AG04450 (cell line): ENCODE results near the gene SESTD1. TPM values are rescaled to one million over a fixed set of nuclear protein-coding genes. Genes with fewer than 3 reads are reported as not detected.

ENCODE experiments used
- CTCF ChIA-PET: fragments of 300-600, 350-600 bp; formaldehyde crosslinking; extraction: SDS; loops from one replicate; lab custom pipeline; 2022; ENCODE audit warnings: antibody characterized with exemption, inconsistent platforms; lab: Charles Lee
- POLR2A ChIA-PET: fragments of 350-600 bp; formaldehyde crosslinking; extraction: SDS; loops from one replicate; lab custom pipeline; 2021; ENCODE audit warnings: antibody characterized with exemption, inconsistent platforms; lab: Yijun Ruan, JAX
- DNase-seq: peaks from one replicate; pipeline ENCODE4 v3.0.0-alpha.2; 2011; ENCODE audit warnings: low read depth, low spot score
- H3K27ac ChIP-seq: one replicate; pipeline ENCODE4 v1.5.1; 2012; ENCODE audit warnings: low read depth, low read length, control low read depth
- H3K27me3 ChIP-seq: one replicate; pipeline ENCODE4 v1.6.0; 2012; ENCODE audit warnings: low read length; ENCODE audit not compliant: control insufficient read depth, insufficient read depth
- H3K4me3 ChIP-seq: 2 replicates; pipeline ENCODE4 v1.5.1; 2011; ENCODE audit warnings: mild to moderate bottlenecking, low read depth, low read length, control low read depth
- H3K9me3 ChIP-seq: 2 replicates; pipeline ENCODE4 v1.5.1; 2012; ENCODE audit warnings: low read length; ENCODE audit not compliant: control insufficient read depth, insufficient read depth
- CTCF ChIP-seq: IDR thresholded peaks from 2 replicates; pipeline ENCODE4 v1.5.1; 2011; ENCODE audit warnings: low read depth, low read length, control low read depth, inconsistent platforms
- polyA plus RNA-seq: library from polyadenylated mRNA; depleted of rRNA; stranded (reverse); fragments of >200 nt; gene quantifications from 2 replicates; pipeline ENCODE4 v1.2.3, GENCODE V29; 2011

SESTD1 gene
- polyA plus RNA-seq, 1 experiment: 24.3 TPM

GRCh38 chr2:179304424-179304823, 39.8 kb upstream of the SESTD1 start:
- no peak overlapping the region for H3K27ac ChIP-seq
- H3K27me3 ChIP-seq: peaks cover 4% of the 10 kb centered on the region
- TF ChIP-seq CTCF: no peak
- ChIA-PET POLR2A (no interaction called here), CTCF (no interaction called here)
- no peak overlapping the region for H3K4me3 ChIP-seq
- no peaks in the 10 kb centered on the region for H3K9me3 ChIP-seq
- DNase-seq: no peak

GRCh38 chr2:179302764-179303571, 38.3 kb upstream of the SESTD1 start:
- CTCF ChIA-PET: no interaction called here
- no peak for DNase-seq
- no peak overlapping the region for H3K27ac ChIP-seq
- H3K4me3 ChIP-seq: no peak overlapping the region
- H3K9me3 ChIP-seq: no peaks in the 10 kb centered on the region
- POLR2A ChIA-PET: no interaction called here
- H3K27me3 ChIP-seq: peaks cover 4% of the 10 kb centered on the region
- no peak for TF ChIP-seq CTCF

DNA sequence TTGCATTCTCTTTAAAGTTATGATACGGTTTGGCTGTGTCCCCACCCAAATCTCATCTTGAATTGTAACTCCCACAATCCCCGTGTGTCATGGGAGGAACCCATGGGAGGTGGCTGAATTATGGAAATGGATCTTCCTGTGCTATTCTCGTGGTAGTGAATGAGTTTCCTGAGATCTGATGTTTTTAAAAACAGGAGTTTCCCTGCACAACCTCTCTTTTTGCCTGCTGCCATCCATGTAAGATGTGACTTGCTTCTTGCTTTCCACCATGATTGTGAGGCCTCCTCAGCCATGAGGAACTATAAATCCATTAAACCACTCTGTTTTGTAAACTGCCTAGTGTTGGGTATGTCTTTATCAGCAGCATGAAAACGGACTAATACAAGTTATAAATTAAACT, 37.5 kb upstream of the SESTD1 start:
- TF ChIP-seq CTCF: no peak
- Histone ChIP-seq H3K27ac (no peak overlapping the region), H3K27me3 (no peaks in the 10 kb centered on the region), H3K4me3 (no peak overlapping the region), H3K9me3 (no peaks in the 10 kb centered on the region)
- DNase-seq: no peak
- ChIA-PET POLR2A (no interaction called here), CTCF (no interaction called here)

- ChIA-PET POLR2A (no interaction called here), CTCF (no interaction called here)
- no peak for TF ChIP-seq CTCF
- H3K9me3 ChIP-seq: no peaks in the 10 kb centered on the region
- DNase-seq: no peak
- no peak overlapping the region for H3K27ac ChIP-seq
- no peak overlapping the region for H3K4me3 ChIP-seq
- H3K27me3 ChIP-seq: no peaks in the 10 kb centered on the region
These were observed 34.0 kb upstream of the SESTD1 start for GRCh38 chr2:179298666-179299065.

DNA sequence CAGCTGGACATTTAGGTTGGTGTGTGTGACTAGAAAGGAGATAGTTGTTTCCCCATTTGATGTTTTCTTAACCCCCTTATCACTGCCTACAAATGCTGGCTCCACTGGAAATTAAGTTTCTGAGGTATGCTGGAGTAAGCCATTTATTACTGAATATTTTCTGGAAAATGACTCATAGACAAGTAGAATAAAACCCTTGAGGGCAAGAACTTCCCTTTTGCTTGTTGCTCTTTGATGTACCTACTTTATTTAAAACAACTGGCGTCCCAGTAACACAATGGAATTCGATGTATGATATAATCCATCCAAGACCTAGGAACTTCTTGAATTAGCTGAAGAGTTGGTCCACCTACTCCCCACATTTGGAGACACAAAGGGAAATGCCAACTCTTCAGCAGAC, 33.3 kb upstream of the SESTD1 start:
- CTCF ChIA-PET: no interaction called here
- no peak for TF ChIP-seq CTCF
- POLR2A ChIA-PET: no interaction called here

More for the DNA sequence above, 33.3 kb upstream of the SESTD1 start:
- no peaks in the 10 kb centered on the region for H3K27me3 ChIP-seq
- H3K9me3 ChIP-seq: no peaks in the 10 kb centered on the region
- no peak for DNase-seq
- no peak overlapping the region for H3K4me3 ChIP-seq
- no peak overlapping the region for H3K27ac ChIP-seq
